ENCODE data around the gene RALGPS2.

The RALGPS2 gene

GRCh38 chr1:178885869-178886268, 160.8 kb downstream of the RALGPS2 start:
- H3K36me3 ChIP-seq (ENCODE audit: control insufficient read depth in 1 of 2, insufficient read depth in 2 of 2, low read length in 2 of 2), result peaks cover 1 to 5% of the 10 kb centered on the region in 2 experiments
- H4K8ac ChIP-seq (ENCODE audit: low read depth, low read length), result no peak overlapping the region
- H3K14ac ChIP-seq (ENCODE audit: low read length), result no peak overlapping the region
- no peaks in the 10 kb centered on the region for H3K79me1 ChIP-seq (ENCODE audit: low read length)
- H3K9ac ChIP-seq (ENCODE audit: low read length), result no peak overlapping the region
- H3K23ac ChIP-seq (ENCODE audit: low read length), result no peak overlapping the region
- no peaks in the 10 kb centered on the region for H3K79me2 ChIP-seq (ENCODE audit: control insufficient read depth, insufficient read depth, low read length, poor library complexity)
- no peak overlapping the region for H2BK120ac ChIP-seq (ENCODE audit: insufficient read depth, low read length, poor library complexity)
- no peak overlapping the region for H2BK5ac ChIP-seq (ENCODE audit: low read depth, low read length, poor library complexity)
- H2AFZ ChIP-seq (ENCODE audit: insufficient read depth, low read length, poor library complexity), result no peak overlapping the region
- H3K18ac ChIP-seq (ENCODE audit: low read length), result no peak overlapping the region
- no peak for DNase-seq
- H2AK5ac ChIP-seq (ENCODE audit: low read length), result no peak overlapping the region
- no peak overlapping the region for H3K4me3 ChIP-seq (ENCODE audit: low read depth, low read length)
- H4K12ac ChIP-seq (ENCODE audit: low read depth, low read length), result no peak overlapping the region
- H3K4me1 ChIP-seq (ENCODE audit: control insufficient read depth in 1 of 2, insufficient read depth in 2 of 2, low read length in 2 of 2), result no peaks in the 10 kb centered on the region
- WGBS (ENCODE audit: extremely low coverage, insufficient coverage, insufficient read length), result no CpG with 5 or more reads among the region's 4 CpGs
- H4K91ac ChIP-seq (ENCODE audit: low read depth, low read length), result no peak overlapping the region
- no peak overlapping the region for H3K4ac ChIP-seq (ENCODE audit: low read depth, low read length)
- no peak overlapping the region for H3K4me2 ChIP-seq (ENCODE audit: low read length)
- no peaks in the 10 kb centered on the region for H3K27me3 ChIP-seq (ENCODE audit: insufficient read depth, low read length)
- no peaks in the 10 kb centered on the region for H3K9me3 ChIP-seq (ENCODE audit: insufficient read depth, low read depth, low read length)
- no peak overlapping the region for H2BK12ac ChIP-seq (ENCODE audit: low read length)
- no peak overlapping the region for H3K27ac ChIP-seq (ENCODE audit: low read depth, low read length)

- H3K27me3 ChIP-seq (ENCODE audit: insufficient read depth, low read length), result no peaks in the 10 kb centered on the region
- H4K91ac ChIP-seq (ENCODE audit: low read depth, low read length), result no peak overlapping the region
- no peak overlapping the region for H2AFZ ChIP-seq (ENCODE audit: insufficient read depth, low read length, poor library complexity)
- no peak overlapping the region for H2AK5ac ChIP-seq (ENCODE audit: low read length)
- no peaks in the 10 kb centered on the region for H3K4me1 ChIP-seq (ENCODE audit: control insufficient read depth in 1 of 2, insufficient read depth in 2 of 2, low read length in 2 of 2)
- no peak overlapping the region for H3K23ac ChIP-seq (ENCODE audit: low read length)
- no peak for DNase-seq
- H4K12ac ChIP-seq (ENCODE audit: low read depth, low read length), result no peak overlapping the region
- peaks cover 1 to 5% of the 10 kb centered on the region in 2 experiments for H3K36me3 ChIP-seq (ENCODE audit: control insufficient read depth in 1 of 2, insufficient read depth in 2 of 2, low read length in 2 of 2)
- no peaks in the 10 kb centered on the region for H3K79me1 ChIP-seq (ENCODE audit: low read length)
- no peak overlapping the region for H3K4ac ChIP-seq (ENCODE audit: low read depth, low read length)
- no peak overlapping the region for H3K4me2 ChIP-seq (ENCODE audit: low read length)
- WGBS (ENCODE audit: extremely low coverage, insufficient coverage, insufficient read length), result no CpG with 5 or more reads among the region's 2 CpGs
- H3K27ac ChIP-seq (ENCODE audit: low read depth, low read length), result no peak overlapping the region
- H3K18ac ChIP-seq (ENCODE audit: low read length), result no peak overlapping the region
- no peak overlapping the region for H3K4me3 ChIP-seq (ENCODE audit: low read depth, low read length)
- no peak overlapping the region for H2BK5ac ChIP-seq (ENCODE audit: low read depth, low read length, poor library complexity)
- no peak overlapping the region for H4K8ac ChIP-seq (ENCODE audit: low read depth, low read length)
- no peaks in the 10 kb centered on the region for H3K9me3 ChIP-seq (ENCODE audit: insufficient read depth, low read depth, low read length)
- no peak overlapping the region for H2BK120ac ChIP-seq (ENCODE audit: insufficient read depth, low read length, poor library complexity)
- no peaks in the 10 kb centered on the region for H3K79me2 ChIP-seq (ENCODE audit: control insufficient read depth, insufficient read depth, low read length, poor library complexity)
- H2BK12ac ChIP-seq (ENCODE audit: low read length), result no peak overlapping the region
- no peak overlapping the region for H3K9ac ChIP-seq (ENCODE audit: low read length)
- H3K14ac ChIP-seq (ENCODE audit: low read length), result no peak overlapping the region
Observed at GRCh38 chr1:178886551-178886950, 161.5 kb downstream of the RALGPS2 start.

GRCh38 chr1:178895928-178896327, 170.9 kb downstream of the RALGPS2 start:
- H3K27me3 ChIP-seq (ENCODE audit: insufficient read depth, low read length), result no peaks in the 10 kb centered on the region
- no peak overlapping the region for H3K4ac ChIP-seq (ENCODE audit: low read depth, low read length)
- no peak for DNase-seq
- H3K79me1 ChIP-seq (ENCODE audit: low read length), result no peaks in the 10 kb centered on the region
- H3K23ac ChIP-seq (ENCODE audit: low read length), result no peak overlapping the region
- no peak overlapping the region for H3K9ac ChIP-seq (ENCODE audit: low read length)
- no peak overlapping the region for H2BK5ac ChIP-seq (ENCODE audit: low read depth, low read length, poor library complexity)
- no peak overlapping the region for H3K4me2 ChIP-seq (ENCODE audit: low read length)
- H3K14ac ChIP-seq (ENCODE audit: low read length), result no peak overlapping the region
- no peak overlapping the region for H3K18ac ChIP-seq (ENCODE audit: low read length)
- H2AFZ ChIP-seq (ENCODE audit: insufficient read depth, low read length, poor library complexity), result no peak overlapping the region
- H3K4me1 ChIP-seq (ENCODE audit: control insufficient read depth in 1 of 2, insufficient read depth in 2 of 2, low read length in 2 of 2), result no peaks in the 10 kb centered on the region
- no peak overlapping the region for H2AK5ac ChIP-seq (ENCODE audit: low read length)
- H4K8ac ChIP-seq (ENCODE audit: low read depth, low read length), result no peak overlapping the region
- H3K9me3 ChIP-seq (ENCODE audit: insufficient read depth, low read depth, low read length), result no peaks in the 10 kb centered on the region
- peaks cover 0 to 2% of the 10 kb centered on the region in 2 experiments for H3K36me3 ChIP-seq (ENCODE audit: control insufficient read depth in 1 of 2, insufficient read depth in 2 of 2, low read length in 2 of 2)
- no peak overlapping the region for H3K4me3 ChIP-seq (ENCODE audit: low read depth, low read length)
- H3K79me2 ChIP-seq (ENCODE audit: control insufficient read depth, insufficient read depth, low read length, poor library complexity), result no peaks in the 10 kb centered on the region
- H4K91ac ChIP-seq (ENCODE audit: low read depth, low read length), result no peak overlapping the region
- H3K27ac ChIP-seq (ENCODE audit: low read depth, low read length), result no peak overlapping the region
- H4K12ac ChIP-seq (ENCODE audit: low read depth, low read length), result no peak overlapping the region
- H2BK120ac ChIP-seq (ENCODE audit: insufficient read depth, low read length, poor library complexity), result no peak overlapping the region
- H2BK12ac ChIP-seq (ENCODE audit: low read length), result no peak overlapping the region

- Histone ChIP-seq H4K8ac (ENCODE audit: low read depth, low read length) (no peak overlapping the region), H3K27ac (ENCODE audit: low read depth, low read length) (no peak overlapping the region), H2BK5ac (ENCODE audit: low read depth, low read length, poor library complexity) (no peak overlapping the region), H3K79me2 (ENCODE audit: control insufficient read depth, insufficient read depth, low read length, poor library complexity) (no peaks in the 10 kb centered on the region), H3K4me2 (ENCODE audit: low read length) (no peak overlapping the region), H3K23ac (ENCODE audit: low read length) (no peak overlapping the region), H3K9ac (ENCODE audit: low read length) (no peak overlapping the region), H3K4me3 (ENCODE audit: low read depth, low read length) (no peak overlapping the region), H3K79me1 (ENCODE audit: low read length) (no peaks in the 10 kb centered on the region), H4K91ac (ENCODE audit: low read depth, low read length) (no peak overlapping the region), H3K4ac (ENCODE audit: low read depth, low read length) (no peak overlapping the region), H3K14ac (ENCODE audit: low read length) (no peak overlapping the region), H3K27me3 (ENCODE audit: insufficient read depth, low read length) (no peaks in the 10 kb centered on the region), H2AFZ (ENCODE audit: insufficient read depth, low read length, poor library complexity) (no peak overlapping the region), H2BK120ac (ENCODE audit: insufficient read depth, low read length, poor library complexity) (no peak overlapping the region), H3K4me1 (ENCODE audit: control insufficient read depth in 1 of 2, insufficient read depth in 2 of 2, low read length in 2 of 2) (no peaks in the 10 kb centered on the region), H3K36me3 (ENCODE audit: control insufficient read depth in 1 of 2, insufficient read depth in 2 of 2, low read length in 2 of 2) (no peaks in the 10 kb centered on the region), H2BK12ac (ENCODE audit: low read length) (no peak overlapping the region), H2AK5ac (ENCODE audit: low read length) (no peak overlapping the region), H4K12ac (ENCODE audit: low read depth, low read length) (no peak overlapping the region), H3K9me3 (ENCODE audit: insufficient read depth, low read depth, low read length) (no peaks in the 10 kb centered on the region), H3K18ac (ENCODE audit: low read length) (no peak overlapping the region)
- no peak for DNase-seq
- no CpG with 5 or more reads among the region's 1 CpG for WGBS (ENCODE audit: extremely low coverage, insufficient coverage, insufficient read length)
Observed at GRCh38 chr1:178898401-178898800, 173.4 kb downstream of the RALGPS2 start.
